HG03520 (cell line): ENCODE results near the gene RASA3.
"Not testable (repeated sequence)": the region's sequence is repeated elsewhere in the genome, so short reads cannot be mapped to it uniquely, and the experiment has no call there.

Experiments used
- ATAC-seq: cut with Tn5 transposase; IDR thresholded peaks from one replicate; pipeline ENCODE4 v1.9.1; 2021; ENCODE audit warnings: mild to moderate bottlenecking, moderate library complexity; ENCODE audit not compliant: unreplicated experiment

Gene RASA3

DNA sequence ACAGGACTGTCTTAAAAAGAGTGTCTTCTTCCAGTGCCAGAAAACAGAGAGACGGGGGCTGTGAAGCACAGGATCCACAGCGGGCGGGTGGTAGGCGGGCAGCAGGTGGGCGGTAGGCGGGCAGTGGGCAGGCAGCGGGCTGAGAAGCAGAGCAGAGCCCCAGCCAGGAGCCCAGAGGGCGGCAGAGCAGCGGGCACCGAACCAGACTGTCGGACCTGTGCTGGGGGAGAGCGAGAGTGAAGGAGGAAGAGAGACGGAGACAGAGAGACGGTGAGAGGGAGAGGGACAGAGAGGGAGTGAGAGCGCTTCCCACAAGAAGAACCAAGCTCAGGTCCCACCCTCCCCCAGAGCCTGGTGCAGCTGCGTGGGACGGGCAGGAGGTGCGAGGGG is 30.3 kb downstream of the RASA3 start:
- no peak for ATAC-seq

DNA sequence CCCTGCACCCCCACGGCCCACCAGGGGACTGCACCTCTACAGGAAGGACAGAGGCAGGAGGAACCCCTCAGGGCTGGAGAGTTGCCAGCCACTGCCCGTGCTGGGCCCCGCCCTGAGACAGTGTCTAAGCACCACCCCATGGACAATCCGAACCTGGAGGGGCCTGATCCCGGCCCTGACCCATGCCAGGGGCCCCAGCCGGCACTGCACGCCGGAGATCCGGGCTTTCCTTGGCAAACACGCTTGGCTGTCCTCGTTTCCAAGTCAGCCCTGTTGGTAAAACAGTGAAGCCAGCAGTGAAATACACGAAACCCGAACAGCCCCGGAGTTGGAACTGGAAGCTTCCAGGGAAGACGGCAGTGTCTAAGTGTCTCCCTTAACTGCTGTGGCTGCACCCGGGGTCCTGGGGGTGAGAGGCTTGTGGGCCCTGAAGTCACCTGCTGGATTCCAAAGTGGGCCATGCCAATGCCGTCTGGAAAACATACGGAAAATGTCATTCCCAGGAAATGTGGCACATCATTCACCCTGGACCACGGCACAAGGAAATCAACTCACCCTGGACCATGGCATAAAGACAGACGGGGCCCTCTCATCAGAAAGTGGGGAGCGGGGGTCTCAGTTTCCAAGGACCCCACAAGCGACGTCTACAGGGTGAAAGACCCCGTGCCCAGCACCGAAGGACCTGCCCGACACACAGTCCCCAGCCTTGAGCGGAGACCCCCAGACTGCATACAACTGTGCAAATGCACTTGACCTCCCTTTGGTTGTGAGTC is 30.9 kb downstream of the RASA3 start:
- ATAC-seq = no peak

DNA sequence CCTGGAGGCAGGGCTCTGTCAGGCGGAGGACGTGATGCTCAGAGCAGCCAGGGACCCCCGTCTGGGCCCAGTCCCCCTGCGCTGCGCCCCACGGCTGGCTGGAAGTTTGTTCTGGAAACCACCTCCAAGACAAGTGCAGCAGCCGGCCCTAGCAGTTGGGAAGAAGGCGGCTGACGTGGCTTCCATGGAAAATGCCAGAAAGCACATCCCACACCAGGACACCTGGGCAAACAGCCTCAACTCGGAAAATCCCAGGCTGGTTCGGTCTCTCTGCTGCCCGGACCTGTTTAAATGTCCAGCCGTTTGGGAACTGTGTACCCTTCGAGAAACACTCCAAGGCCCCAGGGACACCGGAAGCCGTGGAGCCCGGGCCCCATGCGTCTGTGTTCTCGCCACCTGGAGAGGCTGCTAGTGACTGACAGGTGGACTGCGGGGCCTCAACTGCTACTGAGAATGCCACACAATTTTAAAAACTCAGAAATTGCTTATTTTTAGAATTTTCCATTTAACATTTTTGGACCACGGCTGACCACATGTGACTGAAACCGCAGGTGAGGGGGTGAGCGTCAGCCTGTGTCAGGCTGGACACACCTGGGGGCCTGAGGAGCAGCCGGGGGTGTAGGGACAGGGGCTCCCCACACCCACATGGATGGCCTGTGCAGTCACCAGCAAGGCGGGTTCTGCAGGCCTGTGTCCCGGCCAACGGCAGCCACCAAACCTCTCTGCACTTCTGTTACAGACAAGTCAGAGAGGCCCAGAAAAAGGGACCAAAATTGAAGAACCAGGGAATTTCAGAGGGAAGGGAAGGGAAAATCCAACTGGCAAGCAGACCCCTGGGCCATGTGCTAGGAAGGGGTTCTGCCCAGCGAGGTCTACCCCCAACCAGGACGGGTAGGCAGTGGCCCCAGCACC is 31.7 kb downstream of the RASA3 start:
- ATAC-seq = no peak

DNA sequence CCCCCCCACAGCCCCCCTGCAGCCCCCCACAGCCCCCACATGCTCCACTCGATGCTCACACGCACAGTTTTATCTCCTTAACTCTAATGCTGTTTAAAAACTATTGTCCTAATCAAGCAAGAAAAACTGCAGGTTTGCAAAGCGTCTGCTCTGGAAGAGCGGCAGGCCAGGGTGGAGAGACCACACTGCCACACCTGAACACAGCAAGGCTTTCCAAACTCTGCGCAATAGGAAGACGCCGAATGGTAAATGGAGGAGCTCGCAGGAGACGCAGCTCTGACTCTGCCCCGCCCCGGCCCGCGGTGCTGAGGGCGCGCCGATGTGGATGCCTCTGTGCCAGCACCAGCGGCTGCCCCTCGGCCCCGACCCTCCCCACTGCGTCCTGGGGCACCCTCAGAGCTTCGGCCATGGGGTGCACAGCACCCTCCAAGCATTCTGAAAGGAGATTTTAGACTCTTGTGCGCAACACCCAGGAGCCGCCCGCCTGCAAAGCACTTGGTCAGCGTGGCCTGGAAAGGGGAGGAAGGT is 32.4 kb downstream of the RASA3 start:
- ATAC-seq = no peak

DNA sequence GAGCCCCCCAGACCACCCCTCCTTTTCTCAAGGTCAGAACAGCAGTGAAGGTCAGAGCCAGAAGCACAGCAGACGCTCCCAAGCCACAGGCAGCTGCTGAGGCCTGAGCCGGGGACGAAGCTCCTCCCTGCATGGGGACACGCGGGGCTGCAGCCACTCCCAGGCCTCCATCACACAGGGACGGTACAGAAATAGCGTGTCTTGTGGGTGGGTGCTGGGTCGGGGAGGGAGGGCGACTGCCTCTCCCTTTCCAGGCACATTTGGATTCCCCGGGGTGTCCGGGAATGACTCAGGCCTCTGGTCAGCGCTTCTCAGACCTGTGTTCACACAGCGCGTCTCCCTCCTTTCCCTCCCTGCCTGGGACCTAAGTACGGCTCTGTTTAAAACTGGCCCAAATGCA is 33.2 kb downstream of the RASA3 start:
- ATAC-seq = no peak

DNA sequence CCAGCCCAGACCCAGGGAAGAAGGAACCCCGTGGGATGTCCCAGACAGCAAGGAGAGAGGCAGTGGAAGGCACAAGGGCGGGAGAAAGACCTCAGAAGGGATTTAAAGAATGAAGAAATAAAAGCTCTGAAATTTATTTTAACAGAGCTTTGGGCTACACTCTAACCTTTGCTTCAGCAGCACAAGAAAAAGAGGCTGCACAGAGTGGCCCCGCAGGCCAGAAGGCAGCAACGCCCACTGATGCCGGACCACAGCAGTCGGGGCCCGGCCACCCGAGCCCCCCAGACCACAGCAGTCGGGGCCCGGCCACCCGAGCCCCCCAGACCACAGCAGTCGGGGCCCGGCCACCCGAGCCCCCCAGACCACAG is 33.8 kb downstream of the RASA3 start:
- ATAC-seq = not testable (repeated sequence)

DNA sequence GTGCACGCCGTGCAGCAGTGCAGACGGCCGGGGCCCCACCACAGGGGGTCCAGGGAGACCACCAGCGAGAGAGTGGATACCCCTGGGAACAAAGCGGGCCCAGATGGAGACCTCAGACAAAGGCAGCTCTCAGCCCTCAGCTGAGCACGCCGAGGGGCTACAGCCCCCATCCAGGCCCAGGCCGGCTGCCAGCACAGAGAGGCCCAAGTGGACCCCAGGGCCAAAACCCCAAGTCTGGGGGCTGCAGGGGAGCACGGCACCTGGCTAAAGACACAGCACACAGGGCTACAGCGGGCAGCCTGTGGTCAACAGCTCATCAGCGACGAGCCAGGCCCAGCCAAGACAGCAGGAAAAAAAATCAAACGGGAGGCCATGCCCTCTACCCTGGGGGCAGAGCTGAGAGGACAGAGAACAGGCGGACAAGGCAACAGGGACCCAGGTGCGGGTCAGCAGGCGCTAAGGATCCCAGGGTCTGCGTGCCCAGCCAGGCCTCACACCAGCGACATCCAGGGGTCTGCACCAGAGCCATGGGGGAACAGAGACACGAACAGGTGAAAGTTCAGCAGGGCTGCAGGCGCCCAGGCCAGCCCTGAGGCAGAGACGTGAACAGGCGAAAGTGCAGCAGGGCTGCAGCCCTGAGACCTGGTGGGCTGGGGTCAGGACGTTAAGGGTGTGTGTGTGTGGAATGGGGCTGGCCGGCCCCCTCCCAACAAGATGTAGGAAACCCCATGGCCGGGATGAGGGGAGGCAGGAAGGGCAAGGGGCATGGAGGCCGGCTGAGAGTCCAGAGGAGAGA is 34.3 kb downstream of the RASA3 start:
- ATAC-seq = no peak

DNA sequence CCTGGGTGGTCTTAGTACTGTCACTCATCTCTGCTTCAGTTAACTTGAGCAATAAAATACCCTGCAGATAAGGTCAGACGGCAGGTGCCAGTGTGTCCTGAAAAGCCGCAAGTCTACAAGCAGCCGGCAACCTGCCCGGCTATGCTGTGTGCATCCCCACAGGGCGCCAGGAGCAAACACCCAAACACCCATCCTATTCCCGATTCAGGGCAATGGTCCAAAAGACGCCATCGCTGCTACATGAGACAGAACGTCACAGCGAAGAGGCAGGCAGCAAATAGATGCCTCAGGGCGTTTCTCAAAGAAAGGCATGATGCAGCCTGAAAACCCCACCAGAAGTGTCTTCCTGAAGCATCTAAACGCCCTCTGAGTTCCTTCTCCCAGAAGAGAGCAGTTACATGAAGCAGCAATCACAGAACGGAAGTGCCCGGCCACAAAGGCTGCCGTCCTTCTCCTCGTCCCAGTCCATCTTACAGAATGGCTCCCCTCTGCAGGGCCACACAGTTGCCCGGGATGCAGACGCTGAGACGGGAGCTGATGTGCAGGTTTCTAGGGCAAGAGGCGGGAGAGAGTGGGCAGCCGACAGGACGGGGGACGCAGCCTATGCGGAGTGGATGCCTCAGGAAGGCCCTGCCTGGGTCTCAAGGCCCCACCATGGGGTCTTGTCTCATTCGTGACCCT is 35.1 kb downstream of the RASA3 start:
- no peak for ATAC-seq

DNA sequence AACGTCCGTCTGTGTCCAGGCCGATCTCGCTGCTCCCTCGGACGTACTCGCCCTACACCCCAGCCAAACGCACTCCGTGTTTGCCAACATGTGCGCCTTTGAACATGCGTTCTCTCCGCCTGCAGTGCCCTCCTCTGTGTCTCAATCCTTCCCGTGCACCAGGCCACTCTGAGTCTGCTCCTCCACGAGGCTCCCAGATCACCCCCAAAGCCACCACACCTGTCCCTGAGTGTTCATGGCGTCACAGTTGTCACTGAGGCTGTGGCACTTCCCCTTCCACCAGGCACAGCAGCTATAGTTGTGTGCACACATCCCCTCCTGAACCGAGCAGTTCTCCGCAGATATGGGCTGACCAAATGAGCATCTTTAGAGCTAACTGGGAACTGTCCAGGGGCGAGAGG is 35.6 kb downstream of the RASA3 start:
- ATAC-seq = no peak

DNA sequence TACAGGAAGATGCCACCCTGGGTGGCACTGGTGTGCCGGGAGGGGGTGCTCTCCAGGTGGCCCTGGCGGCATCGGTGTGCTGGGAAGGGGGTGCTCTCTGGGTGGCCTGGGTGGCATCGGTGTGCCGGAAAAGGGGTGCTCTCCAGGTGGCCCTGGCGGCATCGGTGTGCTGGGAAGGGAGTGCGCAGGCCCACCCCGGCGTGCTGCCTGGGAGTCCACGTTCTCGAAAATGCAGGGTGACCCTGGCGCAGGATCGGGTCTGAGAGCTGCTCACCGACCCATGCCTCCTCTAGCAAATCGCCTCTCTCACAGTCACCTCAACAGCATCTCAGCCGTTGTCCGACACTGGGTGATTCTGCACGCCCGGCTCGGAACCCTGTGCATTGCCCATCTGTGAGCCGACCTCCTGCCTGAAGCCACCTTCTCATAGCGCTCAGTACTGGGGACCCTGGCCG is 36.4 kb downstream of the RASA3 start:
- no peak for ATAC-seq

DNA sequence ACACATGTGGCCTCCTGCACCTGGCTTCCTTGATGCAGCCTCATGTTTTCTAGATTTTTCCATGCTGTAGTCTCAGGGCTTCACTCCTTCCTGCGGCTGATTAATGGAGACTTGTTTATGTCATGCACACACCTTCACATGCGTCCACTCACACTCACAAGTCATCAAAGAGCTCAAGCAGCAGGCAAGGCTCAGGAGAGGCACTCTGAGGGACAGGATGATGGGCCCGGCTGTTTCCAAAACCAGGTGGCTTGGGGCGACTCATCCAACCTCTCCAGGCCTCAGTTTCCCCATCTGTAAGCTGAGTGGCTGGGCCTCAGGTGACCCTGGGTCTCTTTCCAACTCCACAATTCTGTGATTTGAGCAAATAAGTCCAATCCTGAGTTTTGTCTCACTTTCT is 36.9 kb downstream of the RASA3 start:
- ATAC-seq = no peak

DNA sequence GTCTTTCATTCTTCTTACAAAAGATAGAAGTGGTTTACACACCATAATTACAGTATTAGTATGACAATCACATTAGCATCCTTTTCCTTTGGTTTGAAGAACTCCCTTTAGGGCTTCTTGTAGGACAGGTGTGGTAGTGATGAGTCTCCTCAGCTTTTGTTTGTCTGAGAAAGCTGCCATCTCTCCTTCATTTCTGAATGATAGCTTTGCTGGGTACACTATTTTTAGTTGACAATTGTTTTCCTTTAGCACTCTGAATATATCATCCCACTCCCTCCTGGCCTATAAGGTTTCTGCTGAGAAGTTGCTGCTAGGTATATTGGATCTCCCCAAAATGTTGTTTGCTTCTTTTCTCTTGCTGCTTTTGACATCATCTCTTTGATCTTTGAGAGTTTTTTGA is 39.3 kb downstream of the RASA3 start:
- no peak for ATAC-seq

DNA sequence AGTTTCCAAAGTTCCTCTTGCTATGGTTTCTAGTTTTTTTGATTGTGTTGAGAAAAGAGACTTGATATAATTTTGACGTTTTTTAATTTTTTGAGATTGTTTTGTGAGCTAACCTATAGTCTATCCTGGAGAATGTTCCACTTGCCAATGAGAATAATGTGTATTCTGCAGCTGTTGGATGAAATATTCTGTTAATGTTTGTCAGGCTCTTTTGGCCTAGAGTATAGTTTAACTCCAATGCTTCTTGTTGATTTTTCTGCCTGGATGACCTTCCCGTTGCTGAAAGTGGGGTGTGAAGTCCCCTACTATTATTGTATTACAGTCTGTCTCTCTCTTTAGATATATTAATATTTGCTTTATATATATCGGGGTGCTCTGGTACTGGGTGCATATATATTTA is 40.0 kb downstream of the RASA3 start:
- ATAC-seq = no peak

DNA sequence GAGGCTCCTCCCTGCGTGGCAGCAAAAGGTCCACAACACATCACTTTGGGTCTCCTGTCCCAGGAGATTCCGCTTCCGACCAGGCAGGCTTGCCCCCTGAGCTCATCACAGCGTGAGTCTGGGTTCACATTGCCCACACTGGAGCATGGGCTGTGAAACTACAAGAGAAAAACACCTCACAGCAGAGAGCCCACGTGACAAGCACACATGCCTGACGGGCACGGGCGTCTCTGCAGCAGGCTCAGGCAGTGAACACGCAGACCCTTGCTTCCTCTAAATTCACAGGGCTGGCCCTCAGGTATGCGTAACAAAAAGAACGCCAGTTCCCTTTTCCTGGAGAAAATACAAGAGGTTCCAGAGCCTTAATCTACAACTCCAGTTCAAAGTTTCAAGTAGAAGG is 41.9 kb downstream of the RASA3 start:
- no peak for ATAC-seq

DNA sequence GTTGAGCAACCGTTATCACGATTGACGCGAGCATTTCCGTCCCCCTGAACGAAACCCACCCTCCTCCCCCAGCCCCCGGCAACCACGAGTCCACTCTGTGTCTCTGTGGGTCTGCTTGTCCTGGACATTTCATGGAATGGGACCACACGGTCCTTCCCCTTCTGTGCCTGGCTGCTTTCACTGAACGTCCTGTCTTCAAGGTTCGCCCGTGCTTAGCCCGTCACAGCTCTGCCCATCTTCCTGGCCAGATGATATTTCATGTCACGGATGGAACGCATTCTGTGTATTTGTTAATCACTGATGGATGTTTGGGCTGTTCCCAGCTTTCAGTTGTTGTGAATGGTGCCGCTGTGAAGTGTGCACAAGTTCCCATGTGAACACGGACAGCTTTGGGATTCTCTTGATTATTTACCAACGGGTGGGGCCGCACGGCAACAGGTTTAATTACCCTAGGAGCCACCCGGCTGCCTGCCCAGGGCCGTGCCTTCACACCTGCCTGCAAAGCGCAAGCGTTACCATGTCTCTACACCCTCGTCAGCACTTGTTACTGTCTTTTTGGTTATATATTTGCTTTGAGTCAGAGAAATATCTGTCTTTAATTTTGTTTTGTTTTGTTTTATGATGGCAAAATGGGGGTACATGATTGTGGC is 42.5 kb downstream of the RASA3 start:
- no peak for ATAC-seq

DNA sequence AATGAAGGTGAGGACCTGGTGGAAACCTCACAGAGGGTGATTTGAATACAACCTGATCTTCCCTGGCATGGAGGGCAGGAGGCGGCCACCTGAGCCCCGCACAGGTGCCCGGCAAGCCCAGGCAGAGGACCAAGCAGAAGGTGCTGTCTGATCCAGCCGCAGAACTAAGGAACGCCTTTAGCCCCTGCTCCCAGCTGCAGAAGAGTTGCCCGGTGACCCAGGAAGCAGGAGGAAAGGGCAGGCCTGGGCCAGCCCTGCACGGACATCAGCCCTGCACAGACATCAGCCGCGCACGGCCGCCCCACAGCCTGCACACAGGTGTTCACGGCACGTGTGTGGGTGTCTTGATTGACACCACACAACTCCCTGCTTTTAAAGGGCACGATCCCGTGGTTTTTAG is 43.1 kb downstream of the RASA3 start:
- no peak for ATAC-seq

DNA sequence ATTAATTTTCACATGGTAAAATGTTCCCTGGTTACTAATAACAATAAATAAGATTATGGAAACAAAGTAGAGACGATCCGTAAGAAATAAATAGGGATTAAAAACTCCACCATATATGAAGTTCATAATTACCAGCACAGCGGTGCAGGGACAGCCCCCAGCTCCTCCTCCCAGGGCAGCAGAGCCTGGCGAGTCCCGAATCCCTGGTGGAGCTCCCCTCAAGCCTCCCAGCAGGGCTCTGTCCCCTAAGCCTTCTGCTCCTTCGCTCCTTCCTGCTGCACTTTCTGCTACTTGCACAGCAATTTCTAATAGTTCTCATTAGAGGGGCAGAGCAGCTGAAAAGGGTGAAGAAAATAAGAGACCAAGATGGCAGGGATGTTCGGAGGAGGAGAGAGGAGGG is 43.6 kb downstream of the RASA3 start:
- no peak for ATAC-seq

DNA sequence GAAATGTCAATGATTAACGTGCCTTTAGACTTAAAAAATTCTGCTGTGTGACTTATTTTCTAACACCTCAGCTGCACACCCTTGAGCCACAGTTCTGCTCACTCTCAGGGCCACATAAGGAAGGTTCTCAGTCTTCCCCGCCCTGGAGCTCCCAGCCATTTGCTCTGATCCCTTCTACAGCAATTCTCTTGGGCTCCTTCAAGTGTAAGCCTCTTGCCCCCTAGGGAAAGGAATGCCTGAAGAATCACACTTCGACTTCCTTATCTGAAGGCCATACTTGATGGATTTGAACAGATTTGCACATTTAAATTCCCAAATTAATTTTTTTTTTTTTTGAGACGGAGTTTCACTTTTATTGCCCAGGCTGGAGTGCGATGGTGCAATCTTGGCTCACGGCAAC is 44.2 kb downstream of the RASA3 start:
- no peak for ATAC-seq

DNA sequence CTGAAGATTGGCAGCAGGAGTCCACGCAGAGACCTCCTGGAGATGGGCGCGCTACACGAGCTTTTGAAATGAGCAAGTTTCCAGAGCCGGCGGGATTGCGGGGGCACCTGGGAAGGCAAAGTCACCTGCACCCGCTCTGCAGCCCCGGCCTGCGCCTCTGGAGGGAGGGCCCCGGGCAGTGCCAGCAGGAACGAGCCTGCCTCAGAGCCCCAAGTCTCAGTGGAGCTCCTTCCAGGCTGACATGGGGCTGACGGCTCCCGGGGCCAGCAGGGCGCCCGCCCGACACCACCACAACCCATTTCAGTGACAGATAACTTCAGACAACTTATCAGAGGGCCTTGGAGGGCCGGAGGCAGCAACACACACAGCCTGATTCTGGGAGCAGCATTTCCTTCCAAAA is 45.0 kb downstream of the RASA3 start:
- ATAC-seq = no peak
